Superior temporal gyrus (tissue), 1 donor: Measurements from ENCODE around the gene SPSB1.

Source experiments
- DNase-seq: peaks from one replicate; pipeline ENCODE4 v3.0.0-alpha.2; 2016; ENCODE audit errors: extremely low spot score

The SPSB1 gene

GRCh38 chr1:9317591-9318417 lies 25.1 kb downstream of the SPSB1 start:
- DNase-seq = no peak

GRCh38 chr1:9319208-9319788 lies 26.6 kb downstream of the SPSB1 start:
- no peak for DNase-seq

GRCh38 chr1:9319789-9320519 lies 27.3 kb downstream of the SPSB1 start:
- no peak for DNase-seq

- no peak for DNase-seq
Observed at GRCh38 chr1:9320520-9321479, 28.1 kb downstream of the SPSB1 start.

GRCh38 chr1:9321480-9321849 lies 28.8 kb downstream of the SPSB1 start:
- DNase-seq = no peak

- no peak for DNase-seq
Observed at GRCh38 chr1:9321986-9322660, 29.4 kb downstream of the SPSB1 start.

- DNase-seq = no peak
Observed at GRCh38 chr1:9322661-9323244, 30.1 kb downstream of the SPSB1 start.

- peak; percentile 69 for DNase-seq
Observed at GRCh38 chr1:9324246-9325096, 31.8 kb downstream of the SPSB1 start.

- no peak for DNase-seq
Observed at GRCh38 chr1:9326596-9326995, 33.9 kb downstream of the SPSB1 start.

- no peak for DNase-seq
Observed at GRCh38 chr1:9328201-9328600, 35.5 kb downstream of the SPSB1 start.

GRCh38 chr1:9328715-9329114 lies 36.0 kb downstream of the SPSB1 start:
- no peak for DNase-seq

GRCh38 chr1:9331016-9331415 lies 38.3 kb downstream of the SPSB1 start:
- DNase-seq = no peak

- no peak for DNase-seq
Observed at GRCh38 chr1:9331558-9332346, 39.1 kb downstream of the SPSB1 start.

- no peak for DNase-seq
Observed at GRCh38 chr1:9332513-9333143, 39.9 kb downstream of the SPSB1 start.

- no peak for DNase-seq
Observed at GRCh38 chr1:9338397-9339246, 45.9 kb downstream of the SPSB1 start.

- DNase-seq = no peak
Observed at GRCh38 chr1:9340172-9340854, 47.6 kb downstream of the SPSB1 start.

GRCh38 chr1:9340864-9341263 lies 48.2 kb downstream of the SPSB1 start:
- no peak for DNase-seq
